Pons (tissue), 1 donor: ENCODE measurements around the gene OGFR.

ENCODE experiments used
- DNase-seq: peaks from one replicate; pipeline ENCODE4 v3.0.0-alpha.2; 2016; ENCODE audit warnings: low spot score

Gene OGFR

GRCh38 chr20:62770111-62770910, 34.3 kb upstream of the OGFR start:
- no peak for DNase-seq

GRCh38 chr20:62770916-62771315, 33.7 kb upstream of the OGFR start:
- no peak for DNase-seq

- DNase-seq: no peak
Measured at GRCh38 chr20:62771396-62772102, 33.1 kb upstream of the OGFR start.

GRCh38 chr20:62772103-62772611, 32.5 kb upstream of the OGFR start:
- DNase-seq: no peak

GRCh38 chr20:62772619-62772989, 32.0 kb upstream of the OGFR start:
- no peak for DNase-seq

GRCh38 chr20:62772990-62773844, 31.4 kb upstream of the OGFR start:
- DNase-seq: no peak

GRCh38 chr20:62773845-62774714, 30.6 kb upstream of the OGFR start:
- no peak for DNase-seq

- DNase-seq: no peak
Measured at GRCh38 chr20:62774762-62775161, 29.9 kb upstream of the OGFR start.

GRCh38 chr20:62775206-62775605, 29.4 kb upstream of the OGFR start:
- DNase-seq: no peak

- no peak for DNase-seq
Measured at GRCh38 chr20:62776035-62776691, 28.5 kb upstream of the OGFR start.

GRCh38 chr20:62776692-62777527, 27.7 kb upstream of the OGFR start:
- DNase-seq: no peak

GRCh38 chr20:62777528-62777830, 27.2 kb upstream of the OGFR start:
- no peak for DNase-seq

- no peak for DNase-seq
Measured at GRCh38 chr20:62778058-62778457, 26.6 kb upstream of the OGFR start.

GRCh38 chr20:62778601-62779416, 25.8 kb upstream of the OGFR start:
- DNase-seq: no peak

- DNase-seq: no peak
Measured at GRCh38 chr20:62779417-62779685, 25.3 kb upstream of the OGFR start.

GRCh38 chr20:62780204-62780603, 24.4 kb upstream of the OGFR start:
- no peak for DNase-seq

GRCh38 chr20:62780696-62781095, 23.9 kb upstream of the OGFR start:
- DNase-seq: no peak

- no peak for DNase-seq
Measured at GRCh38 chr20:62782149-62782892, 22.3 kb upstream of the OGFR start.

GRCh38 chr20:62782893-62783278, 21.7 kb upstream of the OGFR start:
- no peak for DNase-seq
